ENCODE results near the gene PIH1D2. TPM values are rescaled to one million over a fixed set of nuclear protein-coding genes. Genes with fewer than 3 reads are reported as not detected.

Gene PIH1D2
- total RNA-seq, 1 donor from 2014 or later = 2.0 TPM

DNA sequence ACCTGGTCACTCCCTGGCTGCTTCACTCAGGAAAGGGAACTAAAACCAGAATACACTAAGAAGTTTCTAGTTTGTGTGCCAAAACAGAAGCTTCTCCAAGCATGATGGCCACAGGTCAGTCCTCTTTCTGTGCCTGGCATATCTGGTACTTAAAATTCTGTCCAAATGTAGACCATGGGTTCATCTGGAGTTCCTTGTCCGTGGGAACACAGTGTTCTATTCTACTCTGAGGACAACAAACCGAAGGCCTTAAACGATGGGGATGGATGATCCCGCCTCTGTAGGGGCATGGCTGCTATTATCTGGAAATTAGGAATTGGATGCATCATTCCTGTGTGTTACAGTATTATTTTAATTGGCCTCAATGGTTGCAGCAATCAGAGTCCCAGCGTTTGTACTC, 54.8 kb downstream of the PIH1D2 start:
- intact Hi-C loops (cut with DNase I) = no loop called here
- no peak for DNase-seq (ENCODE audit: low spot score)

Other genes with a start within 250 kb of the PIH1D2 start
- 16.2 TPM for gene ALG9, start 202.4 kb downstream of the PIH1D2 start, total RNA-seq
- 0.73 TPM for gene FDXACB1, start 194.9 kb downstream of the PIH1D2 start, total RNA-seq
- 27.8 TPM for gene CFAP68, start 194.5 kb downstream of the PIH1D2 start, total RNA-seq
- gene CRYAB, start 162.2 kb downstream of the PIH1D2 start, total RNA-seq = 8,606 TPM
- 59.9 TPM for gene HSPB2, start 161.3 kb downstream of the PIH1D2 start, total RNA-seq
- gene C11orf52, start 155.1 kb downstream of the PIH1D2 start, total RNA-seq = 2.6 TPM
- 29.0 TPM for gene DIXDC1, start 136.7 kb downstream of the PIH1D2 start, total RNA-seq
- 123 TPM for gene DLAT, start 48.6 kb downstream of the PIH1D2 start, total RNA-seq
- gene NKAPD1, start 282 bp upstream of the PIH1D2 start, total RNA-seq = 9.7 TPM
- gene TIMM8B, start 12.7 kb upstream of the PIH1D2 start, total RNA-seq = 100 TPM
- 209 TPM for gene SDHD, start 12.9 kb upstream of the PIH1D2 start, total RNA-seq
- 0.70 TPM for gene IL18, start 90.1 kb upstream of the PIH1D2 start, total RNA-seq
- 0.32 TPM for gene TEX12, start 93.4 kb upstream of the PIH1D2 start, total RNA-seq
- 67.8 TPM for gene BCO2, start 101.5 kb upstream of the PIH1D2 start, total RNA-seq
- 33.0 TPM for gene PTS, start 152.4 kb upstream of the PIH1D2 start, total RNA-seq
- not detected for gene PLET1, start 186.8 kb upstream of the PIH1D2 start, total RNA-seq

Measured in cardiac septum (tissue), 1 donor.